ENCODE results near the gene CENPU. TPM values are rescaled to one million over a fixed set of nuclear protein-coding genes. Genes with fewer than 3 reads are reported as not detected.

Gene CENPU
- total RNA-seq, 2 donors from 2014 or later: 69.9 to 96.2 TPM

DNA sequence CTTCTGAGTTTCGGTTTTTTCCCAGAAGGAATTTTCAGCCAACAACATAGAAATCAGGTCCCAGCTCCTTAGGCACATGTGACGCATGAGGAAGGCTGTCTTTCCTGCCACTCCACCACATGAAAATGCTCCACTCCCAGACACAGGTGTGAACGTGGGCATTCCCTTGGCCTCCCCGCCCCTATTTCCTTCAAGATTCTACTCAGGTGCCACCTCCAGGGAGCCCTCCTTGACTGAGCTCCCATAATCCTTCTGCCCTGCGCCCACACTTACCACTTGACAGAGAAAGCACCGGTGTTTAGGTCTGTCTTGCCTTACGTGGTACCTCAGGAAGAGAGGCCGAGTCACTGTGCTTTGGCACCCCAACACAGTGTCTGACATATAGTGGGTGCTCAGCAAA is 44.4 kb upstream of the CENPU start:
- Mint-ChIP-seq H3K36me3 (ENCODE audit: low read depth) (peaks cover 4% of the 10 kb centered on the region), H3K9me3 (peaks cover 6% of the 10 kb centered on the region), H3K27me3 (ENCODE audit: insufficient read depth) (no peaks in the 10 kb centered on the region), H3K4me3 (no peak overlapping the region), H3K4me1 (peaks cover 6% of the 10 kb centered on the region), H3K27ac (no peak overlapping the region)
- Histone ChIP-seq H3K36me3 (ENCODE audit: control insufficient read depth, insufficient read depth, low read length) (peaks cover 41% of the 10 kb centered on the region), H3K4me3 (ENCODE audit: low read length) (no peak overlapping the region), H3K9ac (ENCODE audit: extremely low read depth, low read length, poor library complexity, severe bottlenecking) (no peak overlapping the region), H3K4me1 (ENCODE audit: control insufficient read depth, insufficient read depth, low read length) (no peaks in the 10 kb centered on the region), H3K27ac (ENCODE audit: low read depth, low read length) (no peak overlapping the region), H3K9me3 (ENCODE audit: control insufficient read depth, low read length) (peaks cover 15% of the 10 kb centered on the region), H3K27me3 (ENCODE audit: control insufficient read depth, insufficient read depth, low read length, poor library complexity, severe bottlenecking) (no peaks in the 10 kb centered on the region)
- no peak for DNase-seq
- no peak for TF ChIP-seq CTCF (conservative IDR thresholded peaks at IDR 0.05)
- WGBS, 2 experiments (ENCODE audit: insufficient coverage in 1 of 2, insufficient read length in 1 of 2): 81 to 85% methylated on average over 5 to 8 of the region's 8 CpGs

- Histone ChIP-seq H3K36me3 (ENCODE audit: control insufficient read depth, insufficient read depth, low read length) (peaks cover 41% of the 10 kb centered on the region), H3K9me3 (ENCODE audit: control insufficient read depth, low read length) (peaks cover 15% of the 10 kb centered on the region), H3K4me3 (ENCODE audit: low read length) (no peak overlapping the region), H3K4me1 (ENCODE audit: control insufficient read depth, insufficient read depth, low read length) (no peaks in the 10 kb centered on the region), H3K9ac (ENCODE audit: extremely low read depth, low read length, poor library complexity, severe bottlenecking) (no peak overlapping the region), H3K27me3 (ENCODE audit: control insufficient read depth, insufficient read depth, low read length, poor library complexity, severe bottlenecking) (no peaks in the 10 kb centered on the region), H3K27ac (ENCODE audit: low read depth, low read length) (no peak overlapping the region)
- Mint-ChIP-seq H3K27me3 (ENCODE audit: insufficient read depth) (no peaks in the 10 kb centered on the region), H3K4me3 (no peak overlapping the region), H3K4me1 (no peaks in the 10 kb centered on the region), H3K36me3 (ENCODE audit: low read depth) (peaks cover 4% of the 10 kb centered on the region), H3K27ac (no peak overlapping the region), H3K9me3 (peaks cover 6% of the 10 kb centered on the region)
- no peak for TF ChIP-seq CTCF (conservative IDR thresholded peaks at IDR 0.05)
- 97 to 100% methylated on average over 1 to 5 of the region's 5 CpGs for WGBS, 2 experiments (ENCODE audit: insufficient coverage in 1 of 2, insufficient read length in 1 of 2)
- no peak for DNase-seq
Observed at GRCh38 chr4:184776821-184777220, 42.9 kb upstream of the CENPU start.

DNA sequence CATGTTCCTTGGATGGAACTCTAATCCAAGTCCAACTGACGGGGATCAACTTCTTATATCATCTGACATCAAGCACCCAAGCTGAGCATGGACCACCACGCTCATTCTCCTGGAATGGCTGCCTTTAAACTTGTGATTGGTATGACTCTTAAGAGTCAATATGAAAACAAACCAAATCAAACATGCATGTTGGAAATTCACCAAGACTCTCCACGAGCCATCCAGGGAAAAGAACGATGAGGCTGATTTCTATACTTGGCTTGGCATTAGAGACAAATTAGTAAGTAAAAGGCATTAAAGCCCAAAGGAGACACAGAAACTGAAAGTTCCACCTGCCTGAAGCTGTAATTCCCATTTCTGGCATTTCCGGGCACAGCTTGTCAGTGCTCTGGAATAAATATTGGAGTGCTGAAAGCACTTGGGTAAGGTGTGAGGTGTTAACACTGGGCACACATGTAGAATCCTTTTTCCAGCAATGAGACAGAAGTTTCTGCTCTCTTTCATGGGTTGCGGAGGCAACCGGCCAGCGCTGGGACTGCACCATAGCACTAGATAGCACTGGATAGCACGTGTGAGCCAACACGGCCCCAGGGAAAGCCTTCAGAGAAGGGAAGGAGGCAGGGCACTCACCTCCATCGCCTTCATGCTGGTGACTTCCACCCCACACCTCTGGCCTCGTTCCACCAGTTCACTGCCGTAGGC is 42.1 kb upstream of the CENPU start:
- Mint-ChIP-seq H3K4me1 (no peaks in the 10 kb centered on the region), H3K27me3 (ENCODE audit: insufficient read depth) (no peaks in the 10 kb centered on the region), H3K36me3 (ENCODE audit: low read depth) (peaks cover 4% of the 10 kb centered on the region), H3K4me3 (no peak overlapping the region), H3K9me3 (peaks cover 6% of the 10 kb centered on the region), H3K27ac (no peak overlapping the region)
- Histone ChIP-seq H3K4me3 (ENCODE audit: low read length) (no peak overlapping the region), H3K27me3 (ENCODE audit: control insufficient read depth, insufficient read depth, low read length, poor library complexity, severe bottlenecking) (no peaks in the 10 kb centered on the region), H3K27ac (ENCODE audit: low read depth, low read length) (no peak overlapping the region), H3K9me3 (ENCODE audit: control insufficient read depth, low read length) (peaks cover 15% of the 10 kb centered on the region), H3K4me1 (ENCODE audit: control insufficient read depth, insufficient read depth, low read length) (no peaks in the 10 kb centered on the region), H3K36me3 (ENCODE audit: control insufficient read depth, insufficient read depth, low read length) (peaks cover 48% of the 10 kb centered on the region), H3K9ac (ENCODE audit: extremely low read depth, low read length, poor library complexity, severe bottlenecking) (no peak overlapping the region)
- no peak for DNase-seq
- no peak for TF ChIP-seq CTCF (conservative IDR thresholded peaks at IDR 0.05)
- 87 to 94% methylated on average over 9 to 13 of the region's 13 CpGs for WGBS, 2 experiments (ENCODE audit: insufficient coverage in 1 of 2, insufficient read length in 1 of 2)

All from endodermal cell (in vitro differentiated cells).